HepG2 (cell line): ENCODE data around the gene TPI1. TPM values are rescaled to one million over a fixed set of nuclear protein-coding genes. Genes with fewer than 3 reads are reported as not detected.

Experiments used
- ARID2 ChIP-seq: sonication (generic); formaldehyde crosslinking; IDR thresholded peaks from 2 replicates; pipeline ENCODE4 v1.8.1; 2022; ENCODE audit warnings: mild to moderate bottlenecking, missing genetic modification reagents, borderline replicate concordance
- JUND ChIP-seq: sonication (generic); formaldehyde crosslinking; IDR thresholded peaks from 2 replicates; pipeline ENCODE4 v1.8.0; 2022; ENCODE audit warnings: mild to moderate bottlenecking, missing genetic modification reagents
- MAFF ChIP-seq: IDR thresholded peaks from 2 replicates; pipeline ENCODE4 v1.6.1; 2011; ENCODE audit warnings: low read depth, low read length, improper control_type of control experiment
- POLR2AphosphoS5 ChIP-seq: IDR thresholded peaks from 2 replicates; pipeline ENCODE4 v1.6.1; 2012; ENCODE audit warnings: low read depth, low read length
- TARDBP ChIP-seq: sonication (generic); formaldehyde crosslinking; IDR thresholded peaks from 2 replicates; pipeline ENCODE4 v1.8.0; 2022; ENCODE audit warnings: mild to moderate bottlenecking, missing genetic modification reagents
- ZKSCAN1 ChIP-seq: fragments of 150-350 bp; IDR thresholded peaks from 2 replicates; pipeline ENCODE4 v1.6.1; 2014; ENCODE audit warnings: low read length
- ZNF17 ChIP-seq: sonication (generic); formaldehyde crosslinking; IDR thresholded peaks from 2 replicates; pipeline ENCODE4 v1.5.0; 2020; ENCODE audit warnings: mild to moderate bottlenecking, missing genetic modification reagents
- ZNF20 ChIP-seq: sonication (generic); formaldehyde crosslinking; IDR thresholded peaks from 2 replicates; pipeline ENCODE4 v1.4.0; 2020; ENCODE audit warnings: mild to moderate bottlenecking, moderate library complexity, missing genetic modification reagents
- ZNF264 ChIP-seq: sonication (generic); formaldehyde crosslinking; IDR thresholded peaks from 2 replicates; pipeline ENCODE4 v1.4.0; 2020; ENCODE audit warnings: missing genetic modification reagents
- ZNF296 ChIP-seq: sonication (generic); formaldehyde crosslinking; conservative IDR thresholded peaks from 2 replicates; pipeline ENCODE4 v1.5.0; 2020; ENCODE audit warnings: mild to moderate bottlenecking, missing genetic modification reagents
- ZNF556 ChIP-seq: sonication (generic); formaldehyde crosslinking; IDR thresholded peaks from 2 replicates; pipeline ENCODE4 v1.4.0; 2020; ENCODE audit warnings: mild to moderate bottlenecking, missing genetic modification reagents, borderline replicate concordance
- ZNF619 ChIP-seq: sonication (generic); formaldehyde crosslinking; IDR thresholded peaks from 2 replicates; pipeline ENCODE4 v1.4.0; 2020; ENCODE audit warnings: mild to moderate bottlenecking, missing genetic modification reagents
- ZNF761 ChIP-seq: sonication (generic); formaldehyde crosslinking; conservative IDR thresholded peaks from 2 replicates; pipeline ENCODE4 v1.4.0; 2020; ENCODE audit warnings: mild to moderate bottlenecking, missing genetic modification reagents
- ZSCAN25 ChIP-seq: sonication (generic); formaldehyde crosslinking; IDR thresholded peaks from 2 replicates; pipeline ENCODE4 v1.8.0; 2022; ENCODE audit warnings: mild to moderate bottlenecking, missing genetic modification reagents
- polyA plus RNA-seq, 8 experiments: library from polyadenylated mRNA; depleted of rRNA in 3 of 8; stranded (reverse) in 7 of 8; unstranded in 1 of 8; fragments of >200 nt; fragmentation: Illumina TruSeq in 4 of 8; extraction: Trizol in 4 of 8; gene quantifications; 2 replicates each; pipeline versions ENCODE4 v1.2.1 to v1.2.3, GENCODE V29; 2011 to 2016; ENCODE audit warnings: low read depth in 4 of 8, missing spikeins in 1 of 8, mixed read lengths in 1 of 8; ENCODE audit not compliant: insufficient read depth in 1 of 8
- total RNA-seq, 5 experiments: library from RNA; depleted of rRNA; stranded (reverse); fragments of >200 nt; fragmentation: Illumina TruSeq; extraction: Trizol; gene quantifications; 2 replicates each; pipeline ENCODE4 v1.2.3, GENCODE V29; 2016; ENCODE audit warnings: low read depth in 1 of 5
- TF ChIP-seq, protein P1 (sequence below): sonication (generic); formaldehyde crosslinking; IDR thresholded peaks from 2 replicates; pipeline ENCODE4 v1.9.0; 2021; ENCODE audit warnings: missing genetic modification reagents, borderline replicate concordance
- TF ChIP-seq, protein P2 (sequence below): IDR thresholded peaks from 2 replicates; pipeline ENCODE4 v1.6.1; 2018; ENCODE audit warnings: missing genetic modification reagents, mild to moderate bottlenecking, missing compliant biosample characterization
- TF ChIP-seq, protein P3 (sequence below): IDR thresholded peaks from 2 replicates; pipeline ENCODE4 v1.6.1; 2016; ENCODE audit warnings: low read depth, missing genetic modification reagents, missing compliant biosample characterization
- TF ChIP-seq, protein P4 (sequence below): sonication (generic); formaldehyde crosslinking; IDR thresholded peaks from 2 replicates; pipeline ENCODE4 v1.8.1; 2022; ENCODE audit warnings: low read depth, mild to moderate bottlenecking, missing genetic modification reagents

The TPI1 gene
- total and polyA plus RNA-seq, 2 of the 13 experiments (the other 11 are each of a cell fraction or from before 2014, with no cell fraction given) = 945 to 2,535 TPM

DNA sequence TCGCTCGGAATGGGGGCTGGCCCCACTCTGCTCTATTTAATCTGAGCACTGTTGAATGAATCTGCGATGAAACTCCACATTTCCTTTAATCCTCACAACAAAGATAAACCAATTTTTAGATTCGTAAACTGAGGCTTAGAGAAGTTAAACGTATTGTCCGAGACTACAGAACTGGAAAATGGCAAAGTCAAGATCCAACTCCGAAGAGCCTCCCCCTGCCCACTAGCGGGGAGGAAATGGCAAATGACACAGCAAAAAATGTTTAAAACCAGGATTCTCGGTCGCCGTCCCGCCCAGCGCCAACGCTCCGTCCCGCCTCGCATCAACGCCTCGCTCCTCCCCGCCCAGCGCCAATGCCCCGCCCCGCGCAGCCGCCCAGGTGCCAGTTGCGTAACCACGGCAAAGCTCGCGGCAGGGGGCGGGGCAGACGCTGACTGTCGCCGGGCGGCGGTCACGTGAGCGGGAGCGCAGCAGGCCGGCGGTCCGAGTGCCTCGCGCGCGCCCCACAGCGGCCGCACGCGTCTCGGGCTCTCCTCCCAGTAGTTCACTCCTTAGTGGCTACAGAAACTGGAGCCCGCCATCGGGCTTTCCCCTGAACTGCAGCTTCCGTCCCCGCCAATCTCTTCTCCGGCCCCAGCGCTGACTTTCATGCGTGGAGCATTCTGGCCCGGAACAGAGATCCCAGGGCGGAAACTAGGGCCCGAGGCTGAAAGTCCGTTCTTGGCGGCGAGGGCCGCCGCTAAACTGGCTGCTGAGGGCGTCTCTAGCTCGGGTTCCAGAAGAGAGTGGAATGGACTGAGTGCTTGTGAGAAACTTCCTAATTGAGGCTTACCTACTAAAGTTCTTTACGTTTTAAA lies 23.7 kb downstream of the TPI1 start (continued):
- TF ChIP-seq ZNF264 (CRISPR knock-in tag) (peak; percentile 44; the same call in 1 of the 2 replicates), ZNF20 (CRISPR knock-in tag) (no peak), MAFF (peak; percentile 57; the same call in 1 of the 2 replicates), ZNF17 (CRISPR knock-in tag) (no peak), ARID2 (CRISPR knock-in tag) (no peak), JUND (CRISPR knock-in tag) (peak; percentile 67; the same call in 1 of the 2 replicates), ZKSCAN1 (peak; percentile 27; the same call in 1 of the 2 replicates), ZNF619 (CRISPR knock-in tag) (peak; percentile 93; the same call in 1 of the 2 replicates), POLR2AphosphoS5 (peak; percentile 88), ZNF556 (CRISPR knock-in tag) (peak; percentile 52; the same call in 1 of the 2 replicates), ZSCAN25 (peak; percentile 75; the same call in 1 of the 2 replicates), TARDBP (CRISPR knock-in tag) (peak; percentile 96), ZNF761 (CRISPR knock-in tag) (peak; percentile 46; the same call in 1 of the 2 replicates), ZNF296 (no peak)
- TF ChIP-seq, protein P1, sequence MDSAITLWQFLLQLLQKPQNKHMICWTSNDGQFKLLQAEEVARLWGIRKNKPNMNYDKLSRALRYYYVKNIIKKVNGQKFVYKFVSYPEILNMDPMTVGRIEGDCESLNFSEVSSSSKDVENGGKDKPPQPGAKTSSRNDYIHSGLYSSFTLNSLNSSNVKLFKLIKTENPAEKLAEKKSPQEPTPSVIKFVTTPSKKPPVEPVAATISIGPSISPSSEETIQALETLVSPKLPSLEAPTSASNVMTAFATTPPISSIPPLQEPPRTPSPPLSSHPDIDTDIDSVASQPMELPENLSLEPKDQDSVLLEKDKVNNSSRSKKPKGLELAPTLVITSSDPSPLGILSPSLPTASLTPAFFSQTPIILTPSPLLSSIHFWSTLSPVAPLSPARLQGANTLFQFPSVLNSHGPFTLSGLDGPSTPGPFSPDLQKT (CRISPR knock-in tag) = no peak
- TF ChIP-seq, protein P2, sequence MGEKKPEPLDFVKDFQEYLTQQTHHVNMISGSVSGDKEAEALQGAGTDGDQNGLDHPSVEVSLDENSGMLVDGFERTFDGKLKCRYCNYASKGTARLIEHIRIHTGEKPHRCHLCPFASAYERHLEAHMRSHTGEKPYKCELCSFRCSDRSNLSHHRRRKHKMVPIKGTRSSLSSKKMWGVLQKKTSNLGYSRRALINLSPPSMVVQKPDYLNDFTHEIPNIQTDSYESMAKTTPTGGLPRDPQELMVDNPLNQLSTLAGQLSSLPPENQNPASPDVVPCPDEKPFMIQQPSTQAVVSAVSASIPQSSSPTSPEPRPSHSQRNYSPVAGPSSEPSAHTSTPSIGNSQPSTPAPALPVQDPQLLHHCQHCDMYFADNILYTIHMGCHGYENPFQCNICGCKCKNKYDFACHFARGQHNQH = peak; percentile 91; the same call in 1 of the 2 replicates
- TF ChIP-seq, protein P3, sequence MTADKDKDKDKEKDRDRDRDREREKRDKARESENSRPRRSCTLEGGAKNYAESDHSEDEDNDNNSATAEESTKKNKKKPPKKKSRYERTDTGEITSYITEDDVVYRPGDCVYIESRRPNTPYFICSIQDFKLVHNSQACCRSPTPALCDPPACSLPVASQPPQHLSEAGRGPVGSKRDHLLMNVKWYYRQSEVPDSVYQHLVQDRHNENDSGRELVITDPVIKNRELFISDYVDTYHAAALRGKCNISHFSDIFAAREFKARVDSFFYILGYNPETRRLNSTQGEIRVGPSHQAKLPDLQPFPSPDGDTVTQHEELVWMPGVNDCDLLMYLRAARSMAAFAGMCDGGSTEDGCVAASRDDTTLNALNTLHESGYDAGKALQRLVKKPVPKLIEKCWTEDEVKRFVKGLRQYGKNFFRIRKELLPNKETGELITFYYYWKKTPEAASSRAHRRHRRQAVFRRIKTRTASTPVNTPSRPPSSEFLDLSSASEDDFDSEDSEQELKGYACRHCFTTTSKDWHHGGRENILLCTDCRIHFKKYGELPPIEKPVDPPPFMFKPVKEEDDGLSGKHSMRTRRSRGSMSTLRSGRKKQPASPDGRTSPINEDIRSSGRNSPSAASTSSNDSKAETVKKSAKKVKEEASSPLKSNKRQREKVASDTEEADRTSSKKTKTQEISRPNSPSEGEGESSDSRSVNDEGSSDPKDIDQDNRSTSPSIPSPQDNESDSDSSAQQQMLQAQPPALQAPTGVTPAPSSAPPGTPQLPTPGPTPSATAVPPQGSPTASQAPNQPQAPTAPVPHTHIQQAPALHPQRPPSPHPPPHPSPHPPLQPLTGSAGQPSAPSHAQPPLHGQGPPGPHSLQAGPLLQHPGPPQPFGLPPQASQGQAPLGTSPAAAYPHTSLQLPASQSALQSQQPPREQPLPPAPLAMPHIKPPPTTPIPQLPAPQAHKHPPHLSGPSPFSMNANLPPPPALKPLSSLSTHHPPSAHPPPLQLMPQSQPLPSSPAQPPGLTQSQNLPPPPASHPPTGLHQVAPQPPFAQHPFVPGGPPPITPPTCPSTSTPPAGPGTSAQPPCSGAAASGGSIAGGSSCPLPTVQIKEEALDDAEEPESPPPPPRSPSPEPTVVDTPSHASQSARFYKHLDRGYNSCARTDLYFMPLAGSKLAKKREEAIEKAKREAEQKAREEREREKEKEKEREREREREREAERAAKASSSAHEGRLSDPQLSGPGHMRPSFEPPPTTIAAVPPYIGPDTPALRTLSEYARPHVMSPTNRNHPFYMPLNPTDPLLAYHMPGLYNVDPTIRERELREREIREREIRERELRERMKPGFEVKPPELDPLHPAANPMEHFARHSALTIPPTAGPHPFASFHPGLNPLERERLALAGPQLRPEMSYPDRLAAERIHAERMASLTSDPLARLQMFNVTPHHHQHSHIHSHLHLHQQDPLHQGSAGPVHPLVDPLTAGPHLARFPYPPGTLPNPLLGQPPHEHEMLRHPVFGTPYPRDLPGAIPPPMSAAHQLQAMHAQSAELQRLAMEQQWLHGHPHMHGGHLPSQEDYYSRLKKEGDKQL = peak; percentile 39; the same call in 1 of the 2 replicates
- TF ChIP-seq, protein P4, sequence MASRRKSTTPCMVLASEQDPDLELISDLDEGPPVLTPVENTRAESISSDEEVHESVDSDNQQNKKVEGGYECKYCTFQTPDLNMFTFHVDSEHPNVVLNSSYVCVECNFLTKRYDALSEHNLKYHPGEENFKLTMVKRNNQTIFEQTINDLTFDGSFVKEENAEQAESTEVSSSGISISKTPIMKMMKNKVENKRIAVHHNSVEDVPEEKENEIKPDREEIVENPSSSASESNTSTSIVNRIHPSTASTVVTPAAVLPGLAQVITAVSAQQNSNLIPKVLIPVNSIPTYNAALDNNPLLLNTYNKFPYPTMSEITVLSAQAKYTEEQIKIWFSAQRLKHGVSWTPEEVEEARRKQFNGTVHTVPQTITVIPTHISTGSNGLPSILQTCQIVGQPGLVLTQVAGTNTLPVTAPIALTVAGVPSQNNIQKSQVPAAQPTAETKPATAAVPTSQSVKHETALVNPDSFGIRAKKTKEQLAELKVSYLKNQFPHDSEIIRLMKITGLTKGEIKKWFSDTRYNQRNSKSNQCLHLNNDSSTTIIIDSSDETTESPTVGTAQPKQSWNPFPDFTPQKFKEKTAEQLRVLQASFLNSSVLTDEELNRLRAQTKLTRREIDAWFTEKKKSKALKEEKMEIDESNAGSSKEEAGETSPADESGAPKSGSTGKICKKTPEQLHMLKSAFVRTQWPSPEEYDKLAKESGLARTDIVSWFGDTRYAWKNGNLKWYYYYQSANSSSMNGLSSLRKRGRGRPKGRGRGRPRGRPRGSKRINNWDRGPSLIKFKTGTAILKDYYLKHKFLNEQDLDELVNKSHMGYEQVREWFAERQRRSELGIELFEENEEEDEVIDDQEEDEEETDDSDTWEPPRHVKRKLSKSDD = peak; percentile 93
